ENCODE measurements around the gene NTNG1.

The NTNG1 gene

GRCh38 chr1:107298526-107298925 lies 157.7 kb downstream of the NTNG1 start:
- H3K4me3 ChIP-seq (ENCODE audit: low read length), result no peak overlapping the region
- no peak for DNase-seq (ENCODE audit: low read depth)
- no peak for TF ChIP-seq CTCF (conservative IDR thresholded peaks at IDR 0.05; ENCODE audit: low read depth, low read length)

GRCh38 chr1:107299521-107299920 lies 158.7 kb downstream of the NTNG1 start:
- H3K4me3 ChIP-seq (ENCODE audit: low read length), result no peak overlapping the region
- no peak for TF ChIP-seq CTCF (conservative IDR thresholded peaks at IDR 0.05; ENCODE audit: low read depth, low read length)
- DNase-seq (ENCODE audit: low read depth), result no peak

- H3K4me3 ChIP-seq (ENCODE audit: low read length), result no peak overlapping the region
- no peak for DNase-seq (ENCODE audit: low read depth)
- TF ChIP-seq CTCF (conservative IDR thresholded peaks at IDR 0.05; ENCODE audit: low read depth, low read length), result no peak
Measured at GRCh38 chr1:107309962-107310361, 169.1 kb downstream of the NTNG1 start.

- no peak for TF ChIP-seq CTCF (conservative IDR thresholded peaks at IDR 0.05; ENCODE audit: low read depth, low read length)
- DNase-seq (ENCODE audit: low read depth), result no peak
- H3K4me3 ChIP-seq (ENCODE audit: low read length), result no peak overlapping the region
Measured at GRCh38 chr1:107315652-107316051, 174.8 kb downstream of the NTNG1 start.

- DNase-seq (ENCODE audit: low read depth), result no peak
- no peak overlapping the region for H3K4me3 ChIP-seq (ENCODE audit: low read length)
- TF ChIP-seq CTCF (conservative IDR thresholded peaks at IDR 0.05; ENCODE audit: low read depth, low read length), result no peak
Measured at GRCh38 chr1:107318932-107319331, 178.1 kb downstream of the NTNG1 start.

GRCh38 chr1:107323784-107324183 lies 182.9 kb downstream of the NTNG1 start:
- H3K4me3 ChIP-seq (ENCODE audit: low read length), result no peak overlapping the region
- no peak for TF ChIP-seq CTCF (conservative IDR thresholded peaks at IDR 0.05; ENCODE audit: low read depth, low read length)
- no peak for DNase-seq (ENCODE audit: low read depth)

GRCh38 chr1:107326824-107327445 lies 186.1 kb downstream of the NTNG1 start:
- TF ChIP-seq CTCF (conservative IDR thresholded peaks at IDR 0.05; ENCODE audit: low read depth, low read length), result no peak
- DNase-seq (ENCODE audit: low read depth), result no peak
- no peak overlapping the region for H3K4me3 ChIP-seq (ENCODE audit: low read length)

Measured in retinal pigment epithelial cell (primary cell).